GM19099 (cell line): ENCODE measurements around the gene GSTO1.

Experiments used
- POLR2A ChIP-seq: IDR thresholded peaks from 3 replicates; pipeline ENCODE4 v1.6.1; 2011; ENCODE audit warnings: low read depth; ENCODE audit not compliant: insufficient read length; ENCODE audit errors: extremely low read depth

Gene GSTO1

GRCh38 chr10:104291439-104291951, 36.8 kb downstream of the GSTO1 start:
- no peak for TF ChIP-seq POLR2A

- TF ChIP-seq POLR2A = no peak
Measured at GRCh38 chr10:104293011-104293410, 38.3 kb downstream of the GSTO1 start.

- TF ChIP-seq POLR2A = no peak
Measured at GRCh38 chr10:104293781-104294321, 39.2 kb downstream of the GSTO1 start.

- no peak for TF ChIP-seq POLR2A
Measured at GRCh38 chr10:104296687-104297436, 42.2 kb downstream of the GSTO1 start.

GRCh38 chr10:104297697-104298660, 43.3 kb downstream of the GSTO1 start:
- no peak for TF ChIP-seq POLR2A

- no peak for TF ChIP-seq POLR2A
Measured at GRCh38 chr10:104299031-104299904, 44.6 kb downstream of the GSTO1 start.

- TF ChIP-seq POLR2A = no peak
Measured at GRCh38 chr10:104300002-104300735, 45.5 kb downstream of the GSTO1 start.

- no peak for TF ChIP-seq POLR2A
Measured at GRCh38 chr10:104300736-104301292, 46.1 kb downstream of the GSTO1 start.

- no peak for TF ChIP-seq POLR2A
Measured at GRCh38 chr10:104301907-104302690, 47.4 kb downstream of the GSTO1 start.

GRCh38 chr10:104303594-104304355, 49.1 kb downstream of the GSTO1 start:
- no peak for TF ChIP-seq POLR2A

GRCh38 chr10:104304356-104304745, 49.7 kb downstream of the GSTO1 start:
- no peak for TF ChIP-seq POLR2A

- TF ChIP-seq POLR2A = no peak
Measured at GRCh38 chr10:104304927-104305326, 50.2 kb downstream of the GSTO1 start.
